HepG2 (cell line): ENCODE data around the gene ISCU.

Experiments
- CC2D1A ChIP-seq: sonication (generic); formaldehyde crosslinking; IDR thresholded peaks from 2 replicates; pipeline ENCODE4 v1.8.1; 2023; ENCODE audit warnings: mild to moderate bottlenecking, missing genetic modification reagents
- RXRA ChIP-seq: sonication (generic); formaldehyde crosslinking; IDR thresholded peaks from 2 replicates; pipeline ENCODE4 v1.5.1; 2020; ENCODE audit warnings: missing genetic modification reagents
- TF ChIP-seq, protein P1 (sequence below): IDR thresholded peaks from 2 replicates; pipeline ENCODE4 v1.6.1; 2016; ENCODE audit warnings: low read depth
- TF ChIP-seq, protein P2 (sequence below): sonication (generic); formaldehyde crosslinking; IDR thresholded peaks from 2 replicates; pipeline ENCODE4 v1.4.0; 2020; ENCODE audit warnings: missing genetic modification reagents
- TF ChIP-seq, protein P3 (sequence below): sonication (generic); formaldehyde crosslinking; IDR thresholded peaks from 2 replicates; pipeline ENCODE4 v1.5.0; 2020; ENCODE audit warnings: mild to moderate bottlenecking, missing genetic modification reagents, moderate library complexity

DNA sequence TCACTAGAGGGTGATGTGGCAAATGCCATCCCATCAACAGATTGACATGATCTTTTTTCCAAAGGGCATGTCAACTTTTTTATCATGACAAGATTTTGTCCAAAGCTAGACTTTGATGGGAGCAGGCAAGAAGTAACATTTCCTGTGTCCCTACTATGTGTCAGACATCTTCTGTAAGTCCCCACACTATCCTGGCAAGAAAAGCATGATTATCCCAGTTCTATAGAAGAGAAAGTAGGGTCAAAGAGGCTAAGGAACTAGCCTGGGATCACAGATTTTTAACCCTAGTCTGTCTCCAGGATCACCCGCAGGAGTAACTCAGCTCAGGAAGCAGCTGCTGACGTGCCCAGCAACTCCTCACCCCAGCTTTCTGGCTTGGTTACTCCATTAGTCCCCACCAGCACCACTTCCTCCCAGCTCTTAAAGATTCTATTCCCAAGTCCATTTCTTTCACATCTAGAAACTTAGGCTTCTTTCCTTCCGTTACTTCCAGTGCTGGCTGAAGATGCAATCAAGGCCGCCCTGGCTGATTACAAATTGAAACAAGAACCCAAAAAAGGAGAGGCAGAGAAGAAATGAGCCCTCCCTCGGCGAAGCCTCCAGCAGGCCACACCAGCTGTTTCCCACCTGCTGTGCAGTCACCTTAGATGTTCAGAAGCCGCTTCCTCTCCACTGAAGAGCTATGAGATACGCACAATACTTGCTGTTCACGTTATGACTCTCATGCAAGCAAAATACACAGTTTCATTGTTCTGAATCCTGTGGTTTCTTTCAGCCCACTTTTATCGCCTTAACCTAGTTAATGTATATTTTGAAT lies 6.2 kb downstream of the ISCU start:
- TF ChIP-seq, protein P1, sequence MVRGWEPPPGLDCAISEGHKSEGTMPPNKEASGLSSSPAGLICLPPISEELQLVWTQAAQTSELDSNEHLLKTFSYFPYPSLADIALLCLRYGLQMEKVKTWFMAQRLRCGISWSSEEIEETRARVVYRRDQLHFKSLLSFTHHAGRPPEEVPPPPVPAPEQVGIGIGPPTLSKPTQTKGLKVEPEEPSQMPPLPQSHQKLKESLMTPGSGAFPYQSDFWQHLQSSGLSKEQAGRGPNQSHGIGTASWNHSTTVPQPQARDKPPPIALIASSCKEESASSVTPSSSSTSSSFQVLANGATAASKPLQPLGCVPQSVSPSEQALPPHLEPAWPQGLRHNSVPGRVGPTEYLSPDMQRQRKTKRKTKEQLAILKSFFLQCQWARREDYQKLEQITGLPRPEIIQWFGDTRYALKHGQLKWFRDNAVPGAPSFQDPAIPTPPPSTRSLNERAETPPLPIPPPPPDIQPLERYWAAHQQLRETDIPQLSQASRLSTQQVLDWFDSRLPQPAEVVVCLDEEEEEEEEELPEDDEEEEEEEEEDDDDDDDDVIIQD: no peak
- TF ChIP-seq RXRA (CRISPR knock-in tag) (no peak), CC2D1A (CRISPR knock-in tag) (no peak)
- TF ChIP-seq, protein P2, sequence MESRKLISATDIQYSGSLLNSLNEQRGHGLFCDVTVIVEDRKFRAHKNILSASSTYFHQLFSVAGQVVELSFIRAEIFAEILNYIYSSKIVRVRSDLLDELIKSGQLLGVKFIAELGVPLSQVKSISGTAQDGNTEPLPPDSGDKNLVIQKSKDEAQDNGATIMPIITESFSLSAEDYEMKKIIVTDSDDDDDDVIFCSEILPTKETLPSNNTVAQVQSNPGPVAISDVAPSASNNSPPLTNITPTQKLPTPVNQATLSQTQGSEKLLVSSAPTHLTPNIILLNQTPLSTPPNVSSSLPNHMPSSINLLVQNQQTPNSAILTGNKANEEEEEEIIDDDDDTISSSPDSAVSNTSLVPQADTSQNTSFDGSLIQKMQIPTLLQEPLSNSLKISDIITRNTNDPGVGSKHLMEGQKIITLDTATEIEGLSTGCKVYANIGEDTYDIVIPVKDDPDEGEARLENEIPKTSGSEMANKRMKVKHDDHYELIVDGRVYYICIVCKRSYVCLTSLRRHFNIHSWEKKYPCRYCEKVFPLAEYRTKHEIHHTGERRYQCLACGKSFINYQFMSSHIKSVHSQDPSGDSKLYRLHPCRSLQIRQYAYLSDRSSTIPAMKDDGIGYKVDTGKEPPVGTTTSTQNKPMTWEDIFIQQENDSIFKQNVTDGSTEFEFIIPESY (CRISPR knock-in tag): no peak
- TF ChIP-seq, protein P3, sequence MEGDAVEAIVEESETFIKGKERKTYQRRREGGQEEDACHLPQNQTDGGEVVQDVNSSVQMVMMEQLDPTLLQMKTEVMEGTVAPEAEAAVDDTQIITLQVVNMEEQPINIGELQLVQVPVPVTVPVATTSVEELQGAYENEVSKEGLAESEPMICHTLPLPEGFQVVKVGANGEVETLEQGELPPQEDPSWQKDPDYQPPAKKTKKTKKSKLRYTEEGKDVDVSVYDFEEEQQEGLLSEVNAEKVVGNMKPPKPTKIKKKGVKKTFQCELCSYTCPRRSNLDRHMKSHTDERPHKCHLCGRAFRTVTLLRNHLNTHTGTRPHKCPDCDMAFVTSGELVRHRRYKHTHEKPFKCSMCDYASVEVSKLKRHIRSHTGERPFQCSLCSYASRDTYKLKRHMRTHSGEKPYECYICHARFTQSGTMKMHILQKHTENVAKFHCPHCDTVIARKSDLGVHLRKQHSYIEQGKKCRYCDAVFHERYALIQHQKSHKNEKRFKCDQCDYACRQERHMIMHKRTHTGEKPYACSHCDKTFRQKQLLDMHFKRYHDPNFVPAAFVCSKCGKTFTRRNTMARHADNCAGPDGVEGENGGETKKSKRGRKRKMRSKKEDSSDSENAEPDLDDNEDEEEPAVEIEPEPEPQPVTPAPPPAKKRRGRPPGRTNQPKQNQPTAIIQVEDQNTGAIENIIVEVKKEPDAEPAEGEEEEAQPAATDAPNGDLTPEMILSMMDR: no peak
